ENCODE data around the gene RUVBL2. TPM values are rescaled to one million over a fixed set of nuclear protein-coding genes. Genes with fewer than 3 reads are reported as not detected.

RUVBL2 gene
- total and polyA plus RNA-seq, 2 donors (not counting 3 experiments of a cell fraction or from before 2014, with no cell fraction given) = 115 to 185 TPM

DNA sequence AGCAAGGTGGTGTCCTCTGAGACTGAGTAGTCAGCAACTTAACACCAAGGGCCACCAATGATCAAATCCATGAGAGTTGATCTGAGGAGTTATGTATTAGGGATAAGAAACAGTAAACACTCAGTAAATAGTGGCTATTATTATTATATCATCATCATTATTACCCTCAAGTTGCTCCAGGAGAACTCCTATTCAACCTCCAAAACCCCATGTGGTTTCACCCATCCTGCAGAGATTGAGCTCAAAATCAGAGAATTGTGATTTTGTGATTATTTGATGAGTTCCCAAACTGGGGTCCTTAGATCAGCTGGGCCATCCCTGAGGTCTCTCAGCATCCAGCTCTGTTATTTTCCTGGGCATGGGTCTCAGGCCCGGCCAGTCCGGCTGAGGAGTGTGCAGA is 67.3 kb downstream of the RUVBL2 start:
- dilution Hi-C loops (cut with MboI; ENCODE audit: extremely low pct_ligation_motif_present, low sequenced_read_pairs) = no loop called here
- BruUV-seq (replicated peaks) = no TSS peak
- no peak overlapping the region for H3K9ac ChIP-seq (replicated peaks; ENCODE audit: extremely low read depth, insufficient read depth, low read length)
- no peak overlapping the region for H3K27ac ChIP-seq (ENCODE audit: insufficient read depth, low read depth, low read length)
- H3K9me3 ChIP-seq (replicated peaks; ENCODE audit: control insufficient read depth, insufficient read depth, low read length) = no peaks in the 10 kb centered on the region
- no peaks in the 10 kb centered on the region for H3K9me1 ChIP-seq (replicated peaks; ENCODE audit: control insufficient read depth, extremely low read depth, insufficient read depth, low read length)
- no peaks in the 10 kb centered on the region for H4K20me1 ChIP-seq (replicated peaks; ENCODE audit: control insufficient read depth, extremely low read depth, insufficient read depth, low read length)
- ChIA-PET CTCF (interaction anchor here (0.9 to 1.7 kb wide), 3 partner anchors 42 to 138 kb away, joined by 3 to 4 read pairs (median 3); no protein-coding TSS in a partner anchor), POLR2A (no interaction called here)
- no peak for TF ChIP-seq MYC (IDR thresholded peaks at IDR 0.05; ENCODE audit: low read depth, low read length)
- no peak for TF ChIP-seq POLR2AphosphoS5 (IDR thresholded peaks at IDR 0.05; ENCODE audit: insufficient read depth, low read depth, low read length)
- TF ChIP-seq GATA2 (IDR thresholded peaks at IDR 0.05; ENCODE audit: insufficient read depth, insufficient read length, low read depth, low read length) = no peak
- TF ChIP-seq JUN (IDR thresholded peaks at IDR 0.05; ENCODE audit: borderline replicate concordance, insufficient read depth, insufficient read length, low read depth) = no peak
- TF ChIP-seq FOS (IDR thresholded peaks at IDR 0.05; ENCODE audit: borderline replicate concordance, insufficient read depth, low read length) = no peak
- TF ChIP-seq, protein P1, sequence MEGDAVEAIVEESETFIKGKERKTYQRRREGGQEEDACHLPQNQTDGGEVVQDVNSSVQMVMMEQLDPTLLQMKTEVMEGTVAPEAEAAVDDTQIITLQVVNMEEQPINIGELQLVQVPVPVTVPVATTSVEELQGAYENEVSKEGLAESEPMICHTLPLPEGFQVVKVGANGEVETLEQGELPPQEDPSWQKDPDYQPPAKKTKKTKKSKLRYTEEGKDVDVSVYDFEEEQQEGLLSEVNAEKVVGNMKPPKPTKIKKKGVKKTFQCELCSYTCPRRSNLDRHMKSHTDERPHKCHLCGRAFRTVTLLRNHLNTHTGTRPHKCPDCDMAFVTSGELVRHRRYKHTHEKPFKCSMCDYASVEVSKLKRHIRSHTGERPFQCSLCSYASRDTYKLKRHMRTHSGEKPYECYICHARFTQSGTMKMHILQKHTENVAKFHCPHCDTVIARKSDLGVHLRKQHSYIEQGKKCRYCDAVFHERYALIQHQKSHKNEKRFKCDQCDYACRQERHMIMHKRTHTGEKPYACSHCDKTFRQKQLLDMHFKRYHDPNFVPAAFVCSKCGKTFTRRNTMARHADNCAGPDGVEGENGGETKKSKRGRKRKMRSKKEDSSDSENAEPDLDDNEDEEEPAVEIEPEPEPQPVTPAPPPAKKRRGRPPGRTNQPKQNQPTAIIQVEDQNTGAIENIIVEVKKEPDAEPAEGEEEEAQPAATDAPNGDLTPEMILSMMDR (IDR thresholded peaks at IDR 0.05; ENCODE audit: extremely low read depth in 1 of 2, insufficient read depth in 1 of 2, low read depth in 1 of 2, low read length in 2 of 2) = no peak
- no peak for TF ChIP-seq POLR2A (IDR thresholded peaks at IDR 0.05; ENCODE audit: low read depth, low read length)
- TF ChIP-seq EZH2 (IDR thresholded peaks at IDR 0.05; ENCODE audit: borderline replicate concordance, low read depth, low read length, severe bottlenecking) = no peak
- TF ChIP-seq, protein P2, sequence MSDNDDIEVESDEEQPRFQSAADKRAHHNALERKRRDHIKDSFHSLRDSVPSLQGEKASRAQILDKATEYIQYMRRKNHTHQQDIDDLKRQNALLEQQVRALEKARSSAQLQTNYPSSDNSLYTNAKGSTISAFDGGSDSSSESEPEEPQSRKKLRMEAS (IDR thresholded peaks at IDR 0.05; ENCODE audit: insufficient read depth, insufficient read length) = no peak
- no peak overlapping the region for H3K4me3 ChIP-seq (replicated peaks in 1 of 3; ENCODE audit: insufficient read depth in 1 of 3, low read depth in 1 of 3, low read length in 3 of 3)
- no peaks in the 10 kb centered on the region for H3K36me3 ChIP-seq (ENCODE audit: control insufficient read depth in 2 of 2, extremely low read depth in 1 of 2, insufficient read depth in 2 of 2, low read length in 2 of 2)
- DNase-seq (ENCODE audit: low read depth, low spot score) (no peak), FAIRE-seq (no peak)
- H3K4me1 ChIP-seq (ENCODE audit: control insufficient read depth, extremely low read depth, insufficient read depth, low read length) = peaks cover 11% of the 10 kb centered on the region
- intact Hi-C loops (cut with micrococcal nuclease) = no loop called here
- no peak overlapping the region for H2AFZ ChIP-seq (ENCODE audit: low read depth, low read length)
- H3K79me2 ChIP-seq (ENCODE audit: control insufficient read depth, insufficient read depth, low read length) = no peaks in the 10 kb centered on the region
- H3K4me2 ChIP-seq (ENCODE audit: insufficient read depth, low read length) = no peak overlapping the region
- peaks cover 16% of the 10 kb centered on the region in 2 experiments for H3K27me3 ChIP-seq (ENCODE audit: control insufficient read depth in 2 of 2, insufficient read depth in 2 of 2, low read length in 2 of 2)
